Brain microvascular endothelial cell (primary cell): ENCODE data around the gene STRN4.
A peak's percentile ranks its signal among the peaks of the same experiment; 100 is the strongest.
"Not testable (repeated sequence)": the region's sequence is repeated elsewhere in the genome, so short reads cannot be mapped to it uniquely, and the experiment has no call there.

Source experiments
- DNase-seq: peaks from one replicate; pipeline ENCODE4 v3.0.0-alpha.2; 2020
- H3K27ac ChIP-seq: fragments of 250-450 bp; sonication (Bioruptor Pico); 2 replicates; pipeline ENCODE4 v1.5.1; 2020; ENCODE audit warnings: mild to moderate bottlenecking, moderate library complexity
- H3K27me3 ChIP-seq: fragments of 250-450 bp; sonication (Bioruptor Pico); replicated peaks from 2 replicates; pipeline ENCODE4 v1.5.1; 2020; ENCODE audit warnings: mild to moderate bottlenecking
- H3K36me3 ChIP-seq: fragments of 250-450 bp; sonication (Bioruptor Pico); replicated peaks from 2 replicates; pipeline ENCODE4 v1.5.1; 2020; ENCODE audit warnings: mild to moderate bottlenecking
- H3K4me3 ChIP-seq: 2 replicates; pipeline ENCODE4 v1.5.1; 2011; ENCODE audit warnings: low read depth, mild to moderate bottlenecking, control low read depth, low read length, moderate library complexity
- CTCF ChIP-seq: IDR thresholded peaks from 2 replicates; pipeline ENCODE4 v1.5.1; 2011; ENCODE audit warnings: low read depth, mild to moderate bottlenecking, moderate library complexity, low read length, control low read depth, inconsistent platforms; ENCODE audit errors: missing control alignments
- in situ Hi-C: cut with HindIII; loops from 2 replicates; pipeline ENCODE4 v1.10.0; 2017; ENCODE audit warnings: low sequenced_read_pairs, low pct_ligation_motif_present

Gene STRN4

GRCh38 chr19:46784262-46785053 lies 38.2 kb upstream of the STRN4 start:
- peaks cover 45% of the 10 kb centered on the region for H3K36me3 ChIP-seq

GRCh38 chr19:46783670-46784069 lies 37.4 kb upstream of the STRN4 start:
- TF ChIP-seq CTCF: no peak
- DNase-seq: no peak
- Histone ChIP-seq H3K27me3 (no peaks in the 10 kb centered on the region), H3K27ac (peak overlapping the region; percentile 88), H3K4me3 (no peak overlapping the region), H3K36me3 (peaks cover 52% of the 10 kb centered on the region)
- in situ Hi-C loops: no loop called here

More at GRCh38 chr19:46784262-46785053, 38.2 kb upstream of the STRN4 start:
- peak; percentile 78 for DNase-seq
- Histone ChIP-seq H3K4me3 (peak overlapping the region; percentile 84), H3K27ac (peak overlapping the region; percentile 88), H3K27me3 (no peaks in the 10 kb centered on the region)
- in situ Hi-C loops: no loop called here
- TF ChIP-seq CTCF: peak; percentile 68

GRCh38 chr19:46782355-46783019 lies 36.2 kb upstream of the STRN4 start:
- Histone ChIP-seq H3K4me3 (no peak overlapping the region), H3K36me3 (peaks cover 61% of the 10 kb centered on the region), H3K27ac (no peak overlapping the region), H3K27me3 (no peaks in the 10 kb centered on the region)
- no peak for TF ChIP-seq CTCF
- in situ Hi-C loops: no loop called here
- DNase-seq: no peak

GRCh38 chr19:46777956-46778645 lies 31.9 kb upstream of the STRN4 start:
- H3K4me3 ChIP-seq, H3K27me3 ChIP-seq, DNase-seq, in situ Hi-C loops, H3K27ac ChIP-seq: not testable (repeated sequence)
- peaks cover 79% of the 10 kb centered on the region for H3K36me3 ChIP-seq

GRCh38 chr19:46776927-46777911 lies 31.0 kb upstream of the STRN4 start:
- no peak for TF ChIP-seq CTCF
- no peak for DNase-seq
- in situ Hi-C loops: no loop called here
- Histone ChIP-seq H3K27me3 (no peaks in the 10 kb centered on the region), H3K27ac (no peak overlapping the region), H3K36me3 (peaks cover 71% of the 10 kb centered on the region), H3K4me3 (no peak overlapping the region)
